ENCODE data around the gene CAMTA1. TPM values are rescaled to one million over a fixed set of nuclear protein-coding genes. Genes with fewer than 3 reads are reported as not detected.

The CAMTA1 gene
- total and polyA plus RNA-seq, 4 donors, result 18.0 to 93.5 (median 35.8) TPM

- Histone ChIP-seq H3K4me1 (ENCODE audit: control insufficient read depth in 4 of 4, insufficient read depth in 4 of 4, low read length in 3 of 4) (no peaks in the 10 kb centered on the region), H3K9ac (ENCODE audit: low read depth in 1 of 2, low read length in 2 of 2) (no peak overlapping the region), H3K9me3 (ENCODE audit: control insufficient read depth in 4 of 4, low read length in 3 of 4) (no peaks in the 10 kb centered on the region), H3K4me3 (ENCODE audit: low read depth in 1 of 3, low read length in 3 of 3) (no peak overlapping the region), H3K27me3 (ENCODE audit: control insufficient read depth in 4 of 4, insufficient read depth in 4 of 4, low read length in 3 of 4) (peaks cover 0 to under 1% (median 0%) of the 10 kb centered on the region in 4 donors), H3K27ac (ENCODE audit: low read depth in 1 of 2, low read length in 2 of 2) (no peak overlapping the region), H3K36me3 (ENCODE audit: control insufficient read depth in 4 of 4, insufficient read depth in 3 of 4, low read depth in 1 of 4, low read length in 3 of 4) (no peaks in the 10 kb centered on the region)
- no peak for DNase-seq (ENCODE audit: low spot score)
- 78% methylated on average over 14 of the region's 14 CpGs for WGBS
- no peak for TF ChIP-seq RXRA (IDR thresholded peaks at IDR 0.05)
- TF ChIP-seq FOXA2 (IDR thresholded peaks at IDR 0.05), result no peak
- TF ChIP-seq REST (IDR thresholded peaks at IDR 0.05), result no peak
- TF ChIP-seq NR2F2 (IDR thresholded peaks at IDR 0.05), result no peak
- no peak for TF ChIP-seq MAX (IDR thresholded peaks at IDR 0.05)
- no peak for TF ChIP-seq EGR1 (IDR thresholded peaks at IDR 0.05; ENCODE audit: low read depth in 2 of 2)
- TF ChIP-seq FOXA1 (IDR thresholded peaks at IDR 0.05), result no peak
- TF ChIP-seq ZBTB33 (IDR thresholded peaks at IDR 0.05), result no peak
- TF ChIP-seq ATF3 (IDR thresholded peaks at IDR 0.05), result no peak
- TF ChIP-seq HNF4G (IDR thresholded peaks at IDR 0.05), result no peak
- no peak for TF ChIP-seq JUND (IDR thresholded peaks at IDR 0.05)
- no peak for TF ChIP-seq GABPA (IDR thresholded peaks at IDR 0.05 in 1 of 2, conservative IDR thresholded peaks at IDR 0.05 in 1 of 2)
- no peak for TF ChIP-seq YY1 (IDR thresholded peaks at IDR 0.05)
- TF ChIP-seq SP1 (IDR thresholded peaks at IDR 0.05), result no peak
- TF ChIP-seq TAF1 (conservative IDR thresholded peaks at IDR 0.05), result no peak
Observed at GRCh38 chr1:6984536-6984935, 199.3 kb downstream of the CAMTA1 start.

- H3K27me3 ChIP-seq (ENCODE audit: control insufficient read depth in 4 of 4, insufficient read depth in 4 of 4, low read length in 3 of 4), result peaks cover 0 to 3% (median 0%) of the 10 kb centered on the region in 4 donors
Observed at GRCh38 chr1:6984986-6985385, 199.7 kb downstream of the CAMTA1 start.

More at GRCh38 chr1:6984986-6985385, 199.7 kb downstream of the CAMTA1 start:
- Histone ChIP-seq H3K27ac (ENCODE audit: low read depth in 1 of 2, low read length in 2 of 2) (no peak overlapping the region), H3K9ac (ENCODE audit: low read depth in 1 of 2, low read length in 2 of 2) (no peak overlapping the region), H3K36me3 (ENCODE audit: control insufficient read depth in 4 of 4, insufficient read depth in 3 of 4, low read depth in 1 of 4, low read length in 3 of 4) (no peaks in the 10 kb centered on the region), H3K4me1 (ENCODE audit: control insufficient read depth in 4 of 4, insufficient read depth in 4 of 4, low read length in 3 of 4) (no peaks in the 10 kb centered on the region), H3K4me3 (ENCODE audit: low read depth in 1 of 3, low read length in 3 of 3) (no peak overlapping the region), H3K9me3 (ENCODE audit: control insufficient read depth in 4 of 4, low read length in 3 of 4) (no peaks in the 10 kb centered on the region)
- no peak for TF ChIP-seq YY1 (IDR thresholded peaks at IDR 0.05)
- TF ChIP-seq TAF1 (conservative IDR thresholded peaks at IDR 0.05), result no peak
- TF ChIP-seq RXRA (IDR thresholded peaks at IDR 0.05), result no peak
- TF ChIP-seq JUND (IDR thresholded peaks at IDR 0.05), result no peak
- no peak for TF ChIP-seq ATF3 (IDR thresholded peaks at IDR 0.05)
- TF ChIP-seq EGR1 (IDR thresholded peaks at IDR 0.05; ENCODE audit: low read depth in 2 of 2), result no peak
- no peak for TF ChIP-seq FOXA1 (IDR thresholded peaks at IDR 0.05)
- TF ChIP-seq FOXA2 (IDR thresholded peaks at IDR 0.05), result no peak
- no peak for TF ChIP-seq MAX (IDR thresholded peaks at IDR 0.05)
- no peak for TF ChIP-seq HNF4A (conservative IDR thresholded peaks at IDR 0.05)
- no peak for TF ChIP-seq CTCF (IDR thresholded peaks at IDR 0.05; ENCODE audit: low read depth, low read length, missing input control)
- TF ChIP-seq HNF4G (IDR thresholded peaks at IDR 0.05), result no peak
- no peak for DNase-seq (ENCODE audit: low spot score)
- WGBS, result 59% methylated on average over 7 of the region's 7 CpGs

Measured in liver (tissue), 9 donors.